ENCODE results near the gene LGMN.
"Not testable (repeated sequence)": the region's sequence is repeated elsewhere in the genome, so short reads cannot be mapped to it uniquely, and the experiment has no call there.

GRCh38 chr14:92778868-92779565 is 30.6 kb upstream of the LGMN start:
- TF ChIP-seq CTCF (IDR thresholded peaks at IDR 0.05; ENCODE audit: low read depth, low read length, poor library complexity, severe bottlenecking); EZH2phosphoT487 (IDR thresholded peaks at IDR 0.05; ENCODE audit: borderline replicate concordance, low read length): not testable (repeated sequence)
